Measurements from ENCODE around the gene UBXN7. TPM values are rescaled to one million over a fixed set of nuclear protein-coding genes. Genes with fewer than 3 reads are reported as not detected.
A peak's percentile ranks its signal among the peaks of the same experiment; 100 is the strongest.
"Not testable (repeated sequence)": the region's sequence is repeated elsewhere in the genome, so short reads cannot be mapped to it uniquely, and the experiment has no call there.

Gene UBXN7
- total RNA-seq, 2 experiments from 2014 or later = 62.2 to 62.6 TPM

DNA sequence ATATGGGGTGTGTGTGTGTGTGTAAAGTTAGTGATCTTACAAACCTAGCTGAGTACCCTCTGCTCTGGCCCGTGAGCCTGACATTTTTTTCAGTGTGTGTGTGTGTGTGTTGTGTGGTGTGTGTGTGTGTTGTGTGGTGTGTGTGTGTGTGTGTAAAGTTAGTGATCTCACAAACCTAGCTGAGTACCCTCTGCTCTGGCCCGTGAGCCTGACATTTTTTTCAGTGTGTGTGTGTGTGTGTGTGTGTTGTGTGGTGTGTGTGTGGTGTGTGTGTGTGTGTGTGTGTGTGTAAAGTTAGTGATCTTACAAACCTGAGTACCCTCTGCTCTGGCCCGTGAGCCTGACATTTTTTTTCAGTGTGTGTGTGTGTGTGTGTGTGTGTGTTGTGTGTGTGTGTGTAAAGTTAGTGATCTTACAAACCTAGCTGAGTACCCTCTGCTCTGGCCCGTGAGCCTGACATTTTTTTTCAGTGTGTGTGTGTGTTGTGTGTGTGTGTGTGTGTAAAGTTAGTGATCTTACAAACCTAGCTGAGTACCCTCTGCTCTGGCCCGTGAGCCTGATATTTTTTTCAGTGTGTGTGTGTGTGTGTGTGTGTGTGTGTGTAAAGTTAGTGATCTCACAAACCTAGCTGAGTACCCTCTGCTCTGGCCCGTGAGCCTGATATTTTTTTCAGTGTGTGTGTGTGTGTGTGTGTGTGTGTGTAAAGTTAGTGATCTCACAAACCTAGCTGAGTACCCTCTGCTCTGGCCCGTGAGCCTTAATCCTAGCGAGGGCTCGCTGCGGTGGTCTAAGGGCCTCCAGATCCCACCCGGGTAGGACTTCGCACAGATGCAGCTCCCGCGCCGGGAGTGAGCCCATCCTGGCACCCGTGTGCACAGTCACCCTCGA lies 115.2 kb downstream of the UBXN7 start:
- H3K4me3 Mint-ChIP-seq = peak overlapping the region; percentile 93
- H3K27ac Mint-ChIP-seq = peak overlapping the region; percentile 97
- not testable (repeated sequence) for H3K27me3 Mint-ChIP-seq; DNase-seq; H3K4me1 Mint-ChIP-seq; ATAC-seq (ENCODE audit: low read depth); H3K36me3 Mint-ChIP-seq; H3K9me3 Mint-ChIP-seq
- POLR2A ChIA-PET = interaction anchor here (0.6 to 3.1 kb wide), 22 partner anchors 9 to 625 kb away, joined by 3 to 26 read pairs (median 5); partner anchors contain the start of genes CEP19, FBXO45, NCBP2 and PCYT1A

GRCh38 chr3:196315821-196316220 lies 116.4 kb downstream of the UBXN7 start:
- H3K36me3 Mint-ChIP-seq = peaks cover 3% of the 10 kb centered on the region
- H3K9me3 Mint-ChIP-seq = no peaks in the 10 kb centered on the region
- POLR2A ChIA-PET = interaction anchor here (3.1 kb wide), 2 partner anchors 42 to 187 kb away, joined by 21 to 26 read pairs; partner anchors contain the start of gene RNF168
- DNase-seq (no peak), ATAC-seq (ENCODE audit: low read depth) (no peak)
- H3K27ac Mint-ChIP-seq = no peak overlapping the region
- no peak overlapping the region for H3K4me3 Mint-ChIP-seq
- H3K4me1 Mint-ChIP-seq = peaks cover 5% of the 10 kb centered on the region
- no peaks in the 10 kb centered on the region for H3K27me3 Mint-ChIP-seq

DNA sequence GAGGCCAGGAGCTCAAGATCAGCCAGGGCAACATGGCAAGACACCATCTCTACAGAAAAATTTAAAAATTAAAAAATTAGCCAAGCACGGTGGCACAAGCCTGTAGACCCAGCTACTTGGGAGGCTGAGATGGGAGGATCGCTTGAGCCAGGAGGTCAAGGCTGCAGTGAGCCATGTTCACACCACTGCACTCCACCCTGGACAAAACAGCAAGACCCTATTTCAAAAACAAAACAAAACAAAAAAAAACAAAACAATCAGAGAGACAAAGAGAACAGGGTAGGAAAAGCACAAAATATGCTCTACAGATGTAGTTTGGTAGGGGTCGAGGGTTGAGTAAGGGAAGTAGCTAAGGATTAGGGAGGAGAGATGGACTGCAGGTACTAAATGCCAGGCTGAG lies 117.6 kb downstream of the UBXN7 start:
- Mint-ChIP-seq H3K36me3 (peaks cover 3% of the 10 kb centered on the region), H3K4me1 (peaks cover 5% of the 10 kb centered on the region), H3K27me3 (no peaks in the 10 kb centered on the region), H3K4me3 (no peak overlapping the region), H3K9me3 (no peaks in the 10 kb centered on the region), H3K27ac (no peak overlapping the region)
- ATAC-seq (ENCODE audit: low read depth) = no peak
- no peak for DNase-seq
- POLR2A ChIA-PET = interaction anchor here (0.9 kb wide), 1 partner anchor 117 kb away, joined by 4 read pairs; the partner anchor contains the start of gene UBXN7

GRCh38 chr3:196314086-196314485 lies 118.1 kb downstream of the UBXN7 start:
- DNase-seq; H3K4me1 Mint-ChIP-seq; H3K9me3 Mint-ChIP-seq; H3K27me3 Mint-ChIP-seq; H3K4me3 Mint-ChIP-seq; H3K36me3 Mint-ChIP-seq; H3K27ac Mint-ChIP-seq; ATAC-seq (ENCODE audit: low read depth): not testable (repeated sequence)
- POLR2A ChIA-PET = interaction anchor here (0.6 to 0.9 kb wide), 2 partner anchors 118 to 189 kb away, joined by 4 to 5 read pairs; partner anchors contain the start of gene UBXN7

DNA sequence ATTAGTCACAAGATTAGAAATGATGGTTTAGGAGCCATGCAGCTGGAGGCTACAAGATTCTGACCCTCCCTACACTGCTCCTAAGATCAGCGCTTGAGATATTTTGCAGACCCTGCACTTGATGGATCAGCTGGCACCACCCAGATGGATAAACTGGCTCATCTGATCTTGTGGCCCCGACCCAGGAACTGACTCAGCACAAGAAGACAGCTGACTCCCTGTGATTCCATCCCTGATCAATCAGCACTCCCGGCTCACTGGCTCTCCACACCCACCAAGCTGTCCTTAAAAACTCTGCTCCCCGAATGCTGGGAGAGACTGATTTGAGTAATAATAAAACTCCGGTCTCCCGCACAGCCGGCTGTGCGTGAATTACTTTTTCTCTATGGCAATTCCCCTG lies 129.3 kb downstream of the UBXN7 start:
- DNase-seq; H3K27me3 Mint-ChIP-seq; ATAC-seq (ENCODE audit: low read depth); POLR2A ChIA-PET; H3K27ac Mint-ChIP-seq; H3K4me1 Mint-ChIP-seq; H3K4me3 Mint-ChIP-seq; H3K9me3 Mint-ChIP-seq: not testable (repeated sequence)
- peaks cover 20% of the 10 kb centered on the region for H3K36me3 Mint-ChIP-seq

GRCh38 chr3:196302551-196302950 lies 129.7 kb downstream of the UBXN7 start:
- DNase-seq; H3K4me1 Mint-ChIP-seq; H3K4me3 Mint-ChIP-seq; POLR2A ChIA-PET; H3K27ac Mint-ChIP-seq; H3K9me3 Mint-ChIP-seq; H3K27me3 Mint-ChIP-seq; ATAC-seq (ENCODE audit: low read depth): not testable (repeated sequence)
- peaks cover 20% of the 10 kb centered on the region for H3K36me3 Mint-ChIP-seq

- no peak for ATAC-seq (ENCODE audit: low read depth)
- H3K27me3 Mint-ChIP-seq = no peaks in the 10 kb centered on the region
- H3K4me1 Mint-ChIP-seq = no peaks in the 10 kb centered on the region
- DNase-seq = no peak
- no peaks in the 10 kb centered on the region for H3K9me3 Mint-ChIP-seq
- POLR2A ChIA-PET = no interaction called here
- H3K27ac Mint-ChIP-seq = no peak overlapping the region
- H3K36me3 Mint-ChIP-seq = peaks cover 15% of the 10 kb centered on the region
- H3K4me3 Mint-ChIP-seq = no peak overlapping the region
Observed at GRCh38 chr3:196298521-196298920, 133.7 kb downstream of the UBXN7 start.

Other genes with a start within 250 kb of the UBXN7 start
- not detected for gene ZDHHC19, start 221.0 kb downstream of the UBXN7 start, total RNA-seq
- gene SLC51A, start 215.9 kb downstream of the UBXN7 start, total RNA-seq = not detected
- 10 to 100 TPM; 58.4 to 64.2 TPM for gene PCYT1A, start 144.7 kb downstream of the UBXN7 start, total RNA-seq
- 10 to 100 TPM; 15.4 to 18.9 TPM for gene DYNLT2B, start 114.2 kb downstream of the UBXN7 start, total RNA-seq
- 1 to 10 TPM; 2.6 to 3.8 TPM for gene TM4SF19, start 94.0 kb downstream of the UBXN7 start, total RNA-seq
- gene RNF168, start 71.3 kb upstream of the UBXN7 start, total RNA-seq = 10 to 100 TPM; 46.9 to 48.4 TPM
- gene SMCO1, start 82.9 kb upstream of the UBXN7 start, total RNA-seq = not detected
- 10 to 100 TPM; 20.0 to 20.4 TPM for gene WDR53, start 136.1 kb upstream of the UBXN7 start, total RNA-seq
- 10 to 100 TPM; 12.3 to 13.0 TPM for gene FBXO45, start 136.2 kb upstream of the UBXN7 start, total RNA-seq
- gene NRROS, start 207.3 kb upstream of the UBXN7 start, total RNA-seq = 10 to 100 TPM; 16.2 to 17.0 TPM